ENCODE data around the gene ZNF710.

Gene ZNF710

GRCh38 chr15:90040618-90041017 is 39.5 kb downstream of the ZNF710 start:
- ChIA-PET POLR2A (no interaction called here), CTCF (interaction anchor here (1.6 kb wide), 1 partner anchor 17 kb away, joined by 4 read pairs; no protein-coding TSS in a partner anchor)
- TF ChIP-seq CTCF (IDR thresholded peaks at IDR 0.05; ENCODE audit: control extremely low read depth, extremely low read depth, low read depth, missing control alignments) = no peak
- DNase-seq (ENCODE audit: extremely low spot score) = no peak

DNA sequence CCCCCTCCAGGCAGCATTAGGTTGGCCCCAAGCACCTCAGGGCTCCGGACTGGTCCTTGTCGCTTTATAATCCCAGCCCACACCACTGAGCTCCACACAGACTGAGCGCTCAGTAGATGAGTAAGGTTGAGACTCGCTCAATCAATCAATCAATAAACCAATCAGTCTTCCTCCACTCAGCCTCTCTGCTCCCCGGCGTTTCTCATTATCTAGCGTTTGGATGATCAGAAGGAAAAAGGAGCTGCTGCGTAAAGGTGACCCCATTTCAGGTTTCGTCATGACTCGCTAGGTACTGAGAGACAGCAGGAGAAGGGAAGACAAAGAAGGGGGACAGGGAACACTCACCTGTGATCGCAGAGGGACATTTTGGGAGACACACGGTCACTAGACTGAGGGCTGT is 41.2 kb downstream of the ZNF710 start:
- DNase-seq (ENCODE audit: extremely low spot score) = no peak
- ChIA-PET CTCF (interaction anchor here (1.1 to 6.4 kb wide), 5 partner anchors 8 to 28 kb away, joined by 3 to 28 read pairs (median 4); no protein-coding TSS in a partner anchor), POLR2A (no interaction called here)
- no peak for TF ChIP-seq CTCF (IDR thresholded peaks at IDR 0.05; ENCODE audit: control extremely low read depth, extremely low read depth, low read depth, missing control alignments)

GRCh38 chr15:90042766-90043529 is 41.8 kb downstream of the ZNF710 start:
- CTCF ChIA-PET = interaction anchor here (1.1 to 6.4 kb wide), 4 partner anchors 9 to 28 kb away, joined by 3 to 28 read pairs (median 4); no protein-coding TSS in a partner anchor
- no peak for TF ChIP-seq CTCF (IDR thresholded peaks at IDR 0.05; ENCODE audit: control extremely low read depth, extremely low read depth, low read depth, missing control alignments)

DNA sequence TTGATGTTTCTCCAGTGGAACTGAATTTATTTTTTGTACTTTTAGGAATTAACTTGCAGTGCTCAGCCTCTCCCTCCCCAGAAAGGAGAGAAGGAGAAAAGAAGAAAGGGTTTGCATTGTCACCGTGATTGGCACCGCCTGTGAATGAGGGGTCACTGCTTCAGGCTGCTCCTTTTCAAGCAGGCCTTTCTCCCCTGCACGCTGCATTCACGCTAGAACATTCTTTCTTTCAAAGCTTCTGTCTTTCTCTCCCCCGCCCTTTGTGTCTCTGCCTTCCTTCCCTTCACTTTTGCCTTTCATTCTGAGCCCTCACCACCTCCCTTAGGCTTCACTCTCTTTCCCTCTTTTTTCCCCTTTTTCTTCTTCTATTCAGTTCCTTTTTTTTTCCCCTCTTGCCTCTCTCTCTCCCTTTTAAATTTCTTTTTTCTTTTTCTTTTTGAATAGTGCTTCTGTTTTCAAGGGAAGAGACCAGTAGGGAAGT is 42.4 kb downstream of the ZNF710 start:
- POLR2A ChIA-PET = no interaction called here
- TF ChIP-seq CTCF (IDR thresholded peaks at IDR 0.05; ENCODE audit: control extremely low read depth, extremely low read depth, low read depth, missing control alignments) = no peak
- no peak for DNase-seq (ENCODE audit: extremely low spot score)
- CTCF ChIA-PET = interaction anchor here (1.1 to 6.4 kb wide), 4 partner anchors 9 to 27 kb away, joined by 3 to 28 read pairs (median 4); no protein-coding TSS in a partner anchor

More at GRCh38 chr15:90042766-90043529, 41.8 kb downstream of the ZNF710 start:
- DNase-seq (ENCODE audit: extremely low spot score) = no peak
- POLR2A ChIA-PET = no interaction called here

GRCh38 chr15:90044191-90044590 is 43.1 kb downstream of the ZNF710 start:
- no peak for DNase-seq (ENCODE audit: extremely low spot score)
- no peak for TF ChIP-seq CTCF (IDR thresholded peaks at IDR 0.05; ENCODE audit: control extremely low read depth, extremely low read depth, low read depth, missing control alignments)
- CTCF ChIA-PET = interaction anchor here (1.4 to 6.4 kb wide), 3 partner anchors 11 to 176 kb away, joined by 3 to 28 read pairs (median 8); no protein-coding TSS in a partner anchor
- POLR2A ChIA-PET = no interaction called here

- CTCF ChIA-PET = interaction anchor here (1.0 to 6.4 kb wide), 6 partner anchors 10 to 176 kb away, joined by 3 to 28 read pairs (median 6); no protein-coding TSS in a partner anchor
- no peak for TF ChIP-seq CTCF (IDR thresholded peaks at IDR 0.05; ENCODE audit: control extremely low read depth, extremely low read depth, low read depth, missing control alignments)
- DNase-seq (ENCODE audit: extremely low spot score) = no peak
- POLR2A ChIA-PET = interaction anchor here (0.7 kb wide), 1 partner anchor 15 kb away, joined by 3 read pairs; no protein-coding TSS in a partner anchor
Measured at GRCh38 chr15:90044916-90045371, 43.8 kb downstream of the ZNF710 start.
